Stimulated activated naive CD8-positive, alpha-beta T cell treated with anti-CD3 and anti-CD28 coated beads, Interleukin-15, Interleukin-2, amounts not matched to agents 100 ng/mL and 50 ng/mL, for 24 hours (primary cell): ENCODE measurements around the gene ZG16.
"Not testable (repeated sequence)": the region's sequence is repeated elsewhere in the genome, so short reads cannot be mapped to it uniquely, and the experiment has no call there.

Experiments used
- H3K27ac Mint-ChIP-seq: one replicate; pipeline ENCODE4 v1.8.0; 2021; ENCODE audit warnings: mild to moderate bottlenecking, mixed read lengths
- H3K27me3 Mint-ChIP-seq: one replicate; pipeline ENCODE4 v1.8.0; 2021; ENCODE audit warnings: mixed read lengths
- H3K36me3 Mint-ChIP-seq: one replicate; pipeline ENCODE4 v1.8.0; 2021; ENCODE audit warnings: low read depth, mixed read lengths
- H3K4me1 Mint-ChIP-seq: one replicate; pipeline ENCODE4 v1.8.0; 2021; ENCODE audit warnings: low read depth, mixed read lengths
- H3K4me3 Mint-ChIP-seq: one replicate; pipeline ENCODE4 v1.8.0; 2021; ENCODE audit warnings: mild to moderate bottlenecking, mixed read lengths
- H3K9me3 Mint-ChIP-seq: one replicate; pipeline ENCODE4 v1.8.0; 2021; ENCODE audit warnings: mixed read lengths

ZG16 gene

GRCh38 chr16:29765167-29766032 is 12.7 kb upstream of the ZG16 start:
- Mint-ChIP-seq H3K4me3 (no peak overlapping the region), H3K4me1 (no peaks in the 10 kb centered on the region), H3K27me3 (no peaks in the 10 kb centered on the region), H3K27ac (no peak overlapping the region), H3K36me3 (no peaks in the 10 kb centered on the region), H3K9me3 (no peaks in the 10 kb centered on the region)

DNA sequence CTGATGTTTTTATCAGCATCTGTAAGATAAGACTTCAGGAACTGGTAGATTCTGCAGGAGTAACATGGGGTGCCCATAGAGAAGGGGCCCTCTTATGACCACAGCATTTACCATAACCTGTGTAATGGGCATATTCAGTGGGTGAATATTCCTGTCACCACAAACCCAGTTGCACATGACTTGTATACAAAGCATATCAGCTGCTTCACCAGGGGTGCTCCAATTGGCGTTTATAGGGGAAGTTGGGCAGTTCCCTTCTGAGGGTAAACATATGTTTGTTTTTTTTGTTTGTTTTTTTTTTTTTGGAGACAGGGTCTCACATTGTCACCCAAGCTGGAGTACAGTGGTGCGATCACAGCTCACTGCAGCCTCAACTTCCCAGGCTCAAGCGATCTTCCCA is 11.5 kb upstream of the ZG16 start:
- Mint-ChIP-seq H3K27me3 (no peaks in the 10 kb centered on the region), H3K27ac (no peak overlapping the region), H3K4me3 (no peak overlapping the region), H3K4me1 (no peaks in the 10 kb centered on the region), H3K9me3 (no peaks in the 10 kb centered on the region), H3K36me3 (no peaks in the 10 kb centered on the region)

GRCh38 chr16:29767062-29767461 is 11.0 kb upstream of the ZG16 start:
- Mint-ChIP-seq H3K9me3 (no peaks in the 10 kb centered on the region), H3K27ac (no peak overlapping the region), H3K36me3 (no peaks in the 10 kb centered on the region), H3K4me3 (no peak overlapping the region), H3K27me3 (no peaks in the 10 kb centered on the region), H3K4me1 (no peaks in the 10 kb centered on the region)

- Mint-ChIP-seq H3K4me1 (no peaks in the 10 kb centered on the region), H3K9me3 (no peaks in the 10 kb centered on the region), H3K36me3 (no peaks in the 10 kb centered on the region), H3K4me3 (no peak overlapping the region), H3K27me3 (no peaks in the 10 kb centered on the region), H3K27ac (no peak overlapping the region)
These were observed 8.5 kb upstream of the ZG16 start for GRCh38 chr16:29769507-29769906.

GRCh38 chr16:29770250-29770929 is 7.7 kb upstream of the ZG16 start:
- Mint-ChIP-seq H3K9me3 (no peaks in the 10 kb centered on the region), H3K4me1 (peaks cover under 1% of the 10 kb centered on the region), H3K4me3 (no peak overlapping the region), H3K36me3 (no peaks in the 10 kb centered on the region), H3K27ac (no peak overlapping the region), H3K27me3 (no peaks in the 10 kb centered on the region)

DNA sequence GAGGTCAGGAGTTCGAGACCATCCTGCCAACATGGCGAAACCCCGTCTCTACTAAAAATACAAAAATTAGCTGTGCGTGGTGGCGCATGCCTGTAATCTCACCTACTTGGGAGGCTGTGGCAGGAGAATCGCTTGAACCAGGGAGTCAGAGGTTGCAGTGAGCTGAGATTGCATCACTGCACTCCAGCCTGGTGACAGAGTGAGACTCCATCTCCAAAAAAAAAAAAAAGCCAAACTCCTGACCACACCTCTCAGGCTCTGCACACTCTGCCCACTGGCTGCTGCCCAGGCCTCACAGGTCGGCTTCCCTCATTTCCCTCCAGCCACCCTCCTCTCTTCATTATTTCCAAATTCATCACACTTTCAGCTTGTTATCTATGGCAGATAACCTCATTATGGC is 5.7 kb upstream of the ZG16 start:
- H3K9me3 Mint-ChIP-seq, H3K36me3 Mint-ChIP-seq, H3K4me1 Mint-ChIP-seq, H3K27me3 Mint-ChIP-seq, H3K27ac Mint-ChIP-seq, H3K4me3 Mint-ChIP-seq: not testable (repeated sequence)

- Mint-ChIP-seq H3K36me3 (no peaks in the 10 kb centered on the region), H3K4me3 (no peak overlapping the region), H3K4me1 (peaks cover 6% of the 10 kb centered on the region), H3K27me3 (no peaks in the 10 kb centered on the region), H3K27ac (peak overlapping the region; percentile 77), H3K9me3 (no peaks in the 10 kb centered on the region)
These were observed 3.3 kb upstream of the ZG16 start for GRCh38 chr16:29774730-29775129.

DNA sequence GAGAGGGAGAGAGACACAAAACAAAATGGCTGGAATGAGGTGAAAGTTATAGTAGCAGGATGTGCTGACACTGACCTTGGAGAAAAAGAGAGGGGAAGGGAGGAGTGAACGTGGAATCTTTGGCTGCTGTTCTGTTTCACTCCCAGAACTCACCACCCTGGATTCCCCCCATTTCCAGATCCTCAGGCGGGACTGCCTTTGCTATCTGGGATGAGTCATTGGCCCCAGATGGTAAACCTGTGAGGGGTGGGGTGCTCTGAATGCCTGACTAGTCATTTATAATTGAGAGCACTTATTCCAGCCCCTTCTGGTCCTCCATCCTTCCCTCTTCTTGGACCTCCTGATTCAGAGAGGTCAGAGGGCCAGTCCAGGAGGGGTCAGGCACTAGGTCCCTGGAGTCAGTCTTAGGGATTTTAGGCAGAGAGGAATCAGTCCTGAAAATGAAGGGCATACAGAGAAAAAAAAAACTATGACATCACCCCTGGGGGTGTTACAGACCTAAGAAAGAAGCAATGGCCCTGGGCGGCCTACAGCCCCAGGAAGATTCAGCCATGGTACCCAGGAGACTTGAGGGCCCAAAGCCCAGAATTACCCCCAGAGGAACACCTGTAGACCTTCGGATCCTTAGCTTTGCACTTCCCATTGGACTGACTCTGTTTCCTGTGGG is 2.2 kb upstream of the ZG16 start:
- H3K4me3 Mint-ChIP-seq = no peak overlapping the region

DNA sequence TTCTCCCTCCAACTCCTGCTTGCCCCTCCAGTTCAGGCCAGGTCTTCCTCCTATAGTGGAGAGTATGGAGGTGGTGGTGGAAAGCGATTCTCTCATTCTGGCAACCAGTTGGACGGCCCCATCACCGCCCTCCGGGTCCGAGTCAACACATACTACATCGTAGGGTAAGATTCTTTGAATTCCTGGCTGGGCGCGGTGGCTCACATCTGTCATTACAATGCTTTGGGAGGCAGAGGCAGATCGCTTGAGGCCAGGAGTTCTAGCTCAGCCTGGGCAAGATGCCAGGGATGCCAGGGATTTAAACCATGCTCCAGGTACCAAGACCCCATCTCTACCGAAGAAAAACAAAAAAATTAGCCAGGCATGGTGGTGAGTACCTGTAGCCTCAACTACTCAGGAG is 1.4 kb downstream of the ZG16 start:
- no peaks in the 10 kb centered on the region for H3K9me3 Mint-ChIP-seq
- no peaks in the 10 kb centered on the region for H3K36me3 Mint-ChIP-seq
- H3K27ac Mint-ChIP-seq = no peak overlapping the region
- no peak overlapping the region for H3K4me3 Mint-ChIP-seq
- peaks cover 16% of the 10 kb centered on the region for H3K4me1 Mint-ChIP-seq
- H3K27me3 Mint-ChIP-seq = no peaks in the 10 kb centered on the region

More for the DNA sequence above, 2.2 kb upstream of the ZG16 start:
- Mint-ChIP-seq H3K36me3 (no peaks in the 10 kb centered on the region), H3K4me1 (peaks cover 6% of the 10 kb centered on the region), H3K27me3 (no peaks in the 10 kb centered on the region), H3K9me3 (no peaks in the 10 kb centered on the region), H3K27ac (no peak overlapping the region)

GRCh38 chr16:29783094-29783953 is 5.3 kb downstream of the ZG16 start:
- peaks cover 23% of the 10 kb centered on the region for H3K4me1 Mint-ChIP-seq
- H3K27me3 Mint-ChIP-seq, H3K27ac Mint-ChIP-seq, H3K9me3 Mint-ChIP-seq, H3K36me3 Mint-ChIP-seq, H3K4me3 Mint-ChIP-seq: not testable (repeated sequence)

DNA sequence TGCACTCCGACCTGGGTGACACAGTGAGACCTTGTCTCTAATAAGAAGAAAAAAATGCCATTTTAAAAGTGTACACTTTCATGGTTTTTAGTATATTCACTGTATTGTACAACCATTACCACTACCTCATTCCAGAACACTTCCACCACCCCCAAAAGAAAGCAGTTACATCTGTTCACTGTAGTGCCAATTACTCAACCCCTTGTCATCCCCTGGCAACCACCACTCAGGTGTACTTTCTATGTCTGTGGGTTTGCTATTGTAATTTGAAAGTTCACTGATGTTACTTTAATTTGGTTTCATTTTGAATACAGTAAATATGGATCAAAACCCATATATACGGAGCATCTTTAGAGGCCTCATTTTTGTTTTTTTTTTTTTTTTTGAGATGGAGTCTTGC is 6.1 kb downstream of the ZG16 start:
- Mint-ChIP-seq H3K4me3 (no peak overlapping the region), H3K27ac (no peak overlapping the region), H3K4me1 (peaks cover 23% of the 10 kb centered on the region), H3K9me3 (no peaks in the 10 kb centered on the region), H3K36me3 (no peaks in the 10 kb centered on the region), H3K27me3 (no peaks in the 10 kb centered on the region)

DNA sequence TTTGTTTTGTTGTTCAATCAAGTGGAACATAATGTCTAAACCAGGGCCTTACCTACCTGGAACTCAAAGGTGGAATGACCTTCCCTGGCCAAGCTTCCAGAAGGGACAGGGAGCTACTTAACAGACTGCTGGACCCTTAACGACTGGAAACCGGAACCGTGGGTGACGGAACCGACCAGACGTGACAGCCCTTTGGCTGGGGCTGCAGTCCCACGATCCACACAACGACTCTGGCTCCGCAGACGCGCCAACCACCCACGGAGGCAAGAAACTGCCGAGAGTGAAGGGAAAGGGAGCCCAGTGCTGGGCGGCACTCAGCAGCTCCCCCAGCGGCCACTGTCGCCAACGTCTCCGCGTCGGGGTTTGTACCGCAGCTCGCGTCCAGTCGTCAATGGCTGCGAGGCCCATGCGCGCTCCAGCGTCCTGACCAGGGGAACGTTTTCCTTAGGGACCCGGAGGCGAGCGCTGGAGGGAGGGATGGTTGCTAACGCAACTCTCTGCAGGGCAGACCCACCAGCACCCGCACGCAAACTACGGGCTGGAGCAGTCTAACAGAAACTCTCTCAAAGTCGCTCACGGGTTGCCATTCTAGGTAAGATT is 6.9 kb downstream of the ZG16 start:
- peaks cover 27% of the 10 kb centered on the region for H3K4me1 Mint-ChIP-seq
- no peaks in the 10 kb centered on the region for H3K27me3 Mint-ChIP-seq
- H3K27ac Mint-ChIP-seq = peak overlapping the region; percentile 11
- peak overlapping the region; percentile 56 for H3K4me3 Mint-ChIP-seq
- no peaks in the 10 kb centered on the region for H3K36me3 Mint-ChIP-seq
- no peaks in the 10 kb centered on the region for H3K9me3 Mint-ChIP-seq

DNA sequence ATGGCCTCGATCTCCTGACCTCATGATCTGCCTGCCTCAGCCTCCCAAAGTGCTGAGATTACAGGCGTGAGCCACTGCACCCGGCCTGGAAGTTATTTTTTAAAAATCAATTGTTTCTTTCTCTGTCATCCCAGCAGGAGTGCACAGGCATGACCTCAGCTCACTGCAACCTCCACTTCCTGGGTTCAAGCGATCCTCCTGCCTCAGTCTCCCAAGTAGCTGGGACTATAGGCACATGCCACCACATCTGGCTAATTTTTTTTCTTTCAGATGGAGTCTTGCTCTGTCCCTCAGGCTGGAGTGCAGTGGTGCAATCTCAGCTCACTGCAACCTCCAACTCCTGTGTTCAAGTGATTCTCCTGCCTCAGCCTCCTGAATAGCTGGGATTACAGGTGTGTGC is 9.1 kb downstream of the ZG16 start:
- H3K4me3 Mint-ChIP-seq, H3K27ac Mint-ChIP-seq, H3K27me3 Mint-ChIP-seq, H3K9me3 Mint-ChIP-seq: not testable (repeated sequence)
- Mint-ChIP-seq H3K4me1 (peaks cover 40% of the 10 kb centered on the region), H3K36me3 (peaks cover 15% of the 10 kb centered on the region)

- H3K27me3 Mint-ChIP-seq = no peaks in the 10 kb centered on the region
- H3K9me3 Mint-ChIP-seq = no peaks in the 10 kb centered on the region
- peak overlapping the region; percentile 98 for H3K4me3 Mint-ChIP-seq
- H3K36me3 Mint-ChIP-seq = peaks cover 30% of the 10 kb centered on the region
- peak overlapping the region; percentile 95 for H3K27ac Mint-ChIP-seq
- peaks cover 45% of the 10 kb centered on the region for H3K4me1 Mint-ChIP-seq
These were observed 11.7 kb downstream of the ZG16 start for GRCh38 chr16:29789775-29790182.
